Panc1 (cell line): Measurements from ENCODE around the gene MEGF10. TPM values are rescaled to one million over a fixed set of nuclear protein-coding genes. Genes with fewer than 3 reads are reported as not detected.

ENCODE experiments used
- ATAC-seq: fragments of 200-7000 bp; cut with Tn5 transposase; 2 replicates; pipeline ENCODE4 v1.9.1; 2020; ENCODE audit warnings: mild to moderate bottlenecking, moderate library complexity
- BruUV-seq: library from RNA; stranded (reverse); fragments of 400-500 nt; replicated peaks from 2 replicates; lab custom pipeline; 2021; lab: Mats Ljungman, UMichigan
- CTCF ChIA-PET: fragments of 300-600 bp; sonication (Branson Sonifier 250); formaldehyde crosslinking; loops from one replicate; lab custom pipeline; 2022; ENCODE audit warnings: antibody characterized with exemption; lab: Charles Lee
- POLR2A ChIA-PET: fragments of 300-600 bp; sonication (Branson Sonifier 250); formaldehyde crosslinking; loops from one replicate; lab custom pipeline; 2022; ENCODE audit warnings: antibody characterized with exemption; lab: Charles Lee
- DNase-seq: peaks from one replicate; pipeline ENCODE4 v3.0.0-alpha.2; 2010; ENCODE audit warnings: low read depth, low spot score
- H3K27ac ChIP-seq: 2 replicates; pipeline ENCODE4 v1.5.1; 2011; ENCODE audit warnings: mild to moderate bottlenecking, low read length, inconsistent platforms
- H3K27me3 ChIP-seq: fragments of 200-500 bp; sonication (Bioruptor generic); 2 replicates; pipeline ENCODE4 v1.6.0; 2014; ENCODE audit warnings: low read length, inconsistent platforms; ENCODE audit not compliant: control insufficient read depth, insufficient read depth
- H3K36me3 ChIP-seq: fragments of 200-500 bp; sonication (Bioruptor generic); 2 replicates; pipeline ENCODE4 v1.5.1; 2014; ENCODE audit warnings: inconsistent platforms, mild to moderate bottlenecking, low read length, moderate library complexity; ENCODE audit not compliant: control insufficient read depth, insufficient read depth
- H3K4me1 ChIP-seq: 2 replicates; pipeline ENCODE4 v1.5.1; 2011; ENCODE audit warnings: inconsistent platforms, mild to moderate bottlenecking, low read length, moderate library complexity; ENCODE audit not compliant: control insufficient read depth, insufficient read depth
- H3K4me3 ChIP-seq, 2 experiments: 2 replicates each; pipeline ENCODE4 v1.5.1; 2011 to 2012; ENCODE audit warnings: low read depth in 2 of 2, low read length in 2 of 2, mild to moderate bottlenecking in 2 of 2, inconsistent platforms in 1 of 2, moderate library complexity in 1 of 2
- H3K9me3 ChIP-seq: fragments of 200-500 bp; sonication (Bioruptor generic); 2 replicates; pipeline ENCODE4 v1.5.1; 2014; ENCODE audit warnings: low read depth, mild to moderate bottlenecking, inconsistent platforms, low read length, moderate library complexity; ENCODE audit not compliant: control insufficient read depth, insufficient read depth
- CTCF ChIP-seq: fragments of 450-650 bp; IDR thresholded peaks from 2 replicates; pipeline ENCODE4 v1.5.1; 2017; ENCODE audit warnings: mild to moderate bottlenecking
- POLR2AphosphoS5 ChIP-seq: IDR thresholded peaks from 2 replicates; pipeline ENCODE4 v1.6.1; 2012; ENCODE audit warnings: mild to moderate bottlenecking, low read depth, low read length, moderate library complexity
- REST ChIP-seq, 2 experiments: IDR thresholded peaks; 2 replicates each; pipeline ENCODE4 v1.6.1; 2011 to 2012; ENCODE audit warnings: low read depth in 2 of 2, control low read depth in 1 of 2, low read length in 1 of 2, mild to moderate bottlenecking in 1 of 2, moderate library complexity in 1 of 2; ENCODE audit not compliant: insufficient read depth in 1 of 2
- SIN3A ChIP-seq: IDR thresholded peaks from 2 replicates; pipeline ENCODE4 v1.6.1; 2012; ENCODE audit warnings: low read depth, mild to moderate bottlenecking, low read length, moderate library complexity, borderline replicate concordance; ENCODE audit not compliant: insufficient read depth
- TCF7L2 ChIP-seq: IDR thresholded peaks from 2 replicates; pipeline ENCODE4 v1.6.1; 2011; ENCODE audit warnings: mild to moderate bottlenecking, low read depth, low read length, inconsistent platforms
- in situ Hi-C: cut with HindIII; loops from 2 replicates; pipeline ENCODE4 v1.10.0; 2016; ENCODE audit warnings: low sequenced_read_pairs, low pct_unique_long_range_greater_than_20kb
- intact Hi-C: fragments of 100-400 bp; cut with micrococcal nuclease; formaldehyde crosslinking; loops from one replicate; pipeline ENCODE4 v1.10.0; 2022; ENCODE audit not compliant: unreplicated experiment
- total RNA-seq: library from RNA; stranded (reverse); gene quantifications from one replicate; pipeline ENCODE4 v1.2.1, GENCODE V29; 2021; ENCODE audit not compliant: unreplicated experiment

MEGF10 gene
- total RNA-seq, 1 experiment from 2014 or later: not detected

DNA sequence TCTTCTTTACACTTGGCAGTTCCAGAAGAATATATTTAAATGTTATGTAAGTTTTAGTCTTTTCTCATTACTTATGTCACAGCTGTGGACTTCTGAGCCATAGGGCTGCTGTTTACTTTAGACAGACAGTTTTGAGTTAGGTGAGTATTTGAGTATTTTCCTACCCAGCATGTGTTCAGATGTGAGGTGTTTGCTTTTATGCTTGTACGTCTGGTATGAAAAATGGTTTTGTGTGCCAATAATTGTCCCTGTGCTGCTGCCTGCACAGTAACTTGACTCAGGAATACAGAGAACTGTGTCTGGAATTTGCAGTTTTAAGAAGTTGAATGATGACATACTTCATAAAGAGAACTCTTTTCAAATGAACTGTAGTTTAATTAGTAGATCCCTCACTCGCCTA, 20.8 kb downstream of the MEGF10 start:
- BruUV-seq: no TSS peak
- Histone ChIP-seq H3K27ac (no peak overlapping the region), H3K9me3 (no peaks in the 10 kb centered on the region), H3K4me3 (no peak overlapping the region), H3K27me3 (peaks cover 8% of the 10 kb centered on the region; the same call in 1 of the 2 replicates), H3K4me1 (no peaks in the 10 kb centered on the region), H3K36me3 (no peaks in the 10 kb centered on the region)
- ChIA-PET POLR2A (no interaction called here), CTCF (no interaction called here)
- no peak for ATAC-seq
- no peak for DNase-seq
- in situ Hi-C loops (no loop called here), intact Hi-C loops (loop anchor here (5.0 to 10.0 kb wide), 2 partner anchors 447 to 654 kb away; no protein-coding TSS in a partner anchor)
- TF ChIP-seq POLR2AphosphoS5 (no peak), REST (IDR thresholded peaks at IDR 0.05; ENCODE audit: insufficient read depth in 1 of 2, low read depth in 2 of 2, low read length in 1 of 2) (no peak), TCF7L2 (no peak), SIN3A (no peak), CTCF (no peak)

DNA sequence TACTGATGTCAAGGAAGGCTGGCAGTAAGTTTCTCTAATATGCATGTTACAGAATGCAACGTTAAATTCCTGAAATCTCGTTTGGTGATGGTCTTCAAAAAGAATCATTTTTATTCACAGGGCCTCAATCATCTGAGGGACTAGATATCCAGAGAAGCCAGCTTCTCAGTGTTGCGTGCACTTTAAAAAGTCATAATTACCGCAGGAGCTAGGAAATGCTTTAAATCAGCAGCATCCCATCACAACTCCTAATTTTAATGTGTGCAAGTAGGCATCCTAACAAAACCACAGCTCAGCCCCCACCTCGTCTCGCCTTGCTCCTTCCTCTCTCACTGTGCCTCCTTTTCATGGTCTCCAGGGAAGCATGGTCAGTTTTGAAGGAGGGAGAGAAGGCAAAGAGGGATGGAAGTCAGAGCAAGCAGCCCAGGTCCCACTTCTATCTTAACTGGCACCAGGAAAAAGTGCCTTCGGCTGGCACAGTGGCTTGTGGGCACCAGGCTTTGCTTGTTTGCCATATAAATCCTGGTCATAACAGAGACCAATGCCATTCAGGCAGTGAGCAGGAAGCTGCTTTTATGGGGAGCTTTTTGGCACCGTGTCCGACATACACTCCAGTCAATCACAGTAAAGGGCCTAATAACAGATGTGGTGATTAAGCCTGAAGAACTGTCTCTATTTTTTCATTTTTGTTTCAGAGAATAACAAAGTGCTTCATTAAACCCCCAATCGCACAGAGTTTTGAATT, 21.4 kb downstream of the MEGF10 start:
- ChIA-PET CTCF (no interaction called here), POLR2A (no interaction called here)
- intact Hi-C loops: loop anchor here (5.0 to 10.0 kb wide), 2 partner anchors 447 to 655 kb away; no protein-coding TSS in a partner anchor
- H3K36me3 ChIP-seq: no peaks in the 10 kb centered on the region
- H3K27ac ChIP-seq: no peak overlapping the region
- no TSS peak for BruUV-seq
- TF ChIP-seq REST (IDR thresholded peaks at IDR 0.05; ENCODE audit: insufficient read depth in 1 of 2, low read depth in 2 of 2, low read length in 1 of 2) (no peak), POLR2AphosphoS5 (no peak), TCF7L2 (no peak), SIN3A (no peak), CTCF (no peak)
- H3K27me3 ChIP-seq: peaks cover 8% of the 10 kb centered on the region; the same call in 1 of the 2 replicates
- DNase-seq: no peak
- no peaks in the 10 kb centered on the region for H3K9me3 ChIP-seq
- in situ Hi-C loops: no loop called here
- H3K4me3 ChIP-seq: no peak overlapping the region
- H3K4me1 ChIP-seq: no peaks in the 10 kb centered on the region
- ATAC-seq: no peak
